ENCODE measurements around the gene STK39.
A peak's percentile ranks its signal among the peaks of the same experiment; 100 is the strongest.
"Not testable (repeated sequence)": the region's sequence is repeated elsewhere in the genome, so short reads cannot be mapped to it uniquely, and the experiment has no call there.

The STK39 gene

GRCh38 chr2:168134485-168134884 is 112.9 kb downstream of the STK39 start:
- DNase-seq = no peak

DNA sequence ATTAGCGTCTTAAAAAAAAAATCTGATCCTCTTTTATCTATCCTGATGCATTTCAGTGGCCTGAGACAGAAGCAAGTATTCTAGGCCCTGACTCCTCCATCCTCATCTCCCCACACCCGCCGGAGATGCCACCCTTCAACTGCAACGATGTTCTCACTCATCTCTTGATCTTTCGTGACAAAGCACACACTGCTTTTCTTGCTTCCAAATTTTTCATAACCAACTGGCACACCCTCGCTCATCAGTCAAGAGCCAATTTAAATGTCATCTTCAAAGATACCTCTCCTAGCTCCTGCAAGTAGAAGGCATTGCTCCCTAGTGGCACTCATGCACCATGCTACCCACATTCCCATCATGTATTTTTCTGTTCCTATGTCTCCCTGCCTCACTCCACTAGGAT is 115.0 kb downstream of the STK39 start:
- no peak for DNase-seq

DNA sequence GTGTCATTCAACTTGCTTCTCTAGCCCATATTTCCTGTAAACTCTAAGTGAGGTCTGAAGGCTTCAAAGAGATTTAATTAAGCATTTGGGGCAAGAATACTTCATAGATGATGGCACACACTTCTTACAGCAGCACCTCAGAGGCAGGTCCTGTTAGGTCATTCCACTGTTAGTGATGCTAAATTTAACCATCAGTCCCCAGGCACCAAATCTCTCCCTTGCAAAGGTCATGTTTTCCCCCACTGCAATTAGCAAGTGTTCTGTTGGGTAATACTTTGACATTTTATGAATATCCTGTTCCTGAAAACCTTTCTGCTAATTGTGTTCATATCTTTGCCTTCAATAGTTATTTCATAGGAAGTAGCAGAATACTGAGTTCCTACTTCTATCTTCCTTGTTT is 117.0 kb downstream of the STK39 start:
- DNase-seq = no peak

GRCh38 chr2:168127371-168127770 is 120.0 kb downstream of the STK39 start:
- DNase-seq = no peak

DNA sequence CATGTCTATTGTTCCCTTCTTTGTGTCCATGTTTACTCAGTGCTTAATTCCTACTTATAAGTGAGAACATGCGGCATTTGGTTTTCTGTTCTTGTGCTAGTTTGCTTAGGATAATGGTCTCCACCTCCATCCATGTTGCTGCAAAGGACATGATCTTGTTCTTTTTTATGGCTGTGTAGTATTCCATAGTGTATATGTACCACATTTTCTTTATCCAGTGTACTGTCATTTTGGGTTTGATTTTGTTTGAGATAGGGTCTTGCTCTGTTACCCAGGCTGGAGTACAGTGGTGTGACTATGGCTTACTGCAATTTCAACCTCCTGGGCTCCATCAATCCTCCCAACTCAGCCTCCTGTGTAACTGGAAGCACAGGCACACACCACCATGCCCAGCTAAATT is 125.2 kb downstream of the STK39 start:
- not testable (repeated sequence) for DNase-seq

- no peak for DNase-seq
Observed at GRCh38 chr2:168120730-168121129, 126.7 kb downstream of the STK39 start.

DNA sequence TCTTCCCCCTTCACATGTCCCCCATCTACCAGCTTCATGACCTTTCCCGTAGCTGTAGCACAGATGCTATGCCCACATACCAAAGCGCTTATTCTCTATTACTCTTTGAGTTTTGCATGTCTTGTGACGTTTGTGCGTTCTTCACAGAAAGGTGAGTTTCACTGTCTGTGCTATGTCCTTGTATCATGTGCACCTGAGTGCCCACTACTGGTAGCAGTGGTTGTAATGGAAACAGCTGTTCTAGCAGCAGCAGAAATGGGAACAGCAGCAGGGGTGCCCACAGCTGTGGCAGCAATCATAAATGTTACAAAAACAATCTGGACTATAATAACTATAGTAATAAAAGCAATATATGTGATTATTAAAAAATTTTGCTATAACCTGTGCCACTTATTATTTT is 127.1 kb downstream of the STK39 start:
- no peak for DNase-seq

GRCh38 chr2:168119515-168120141 is 127.8 kb downstream of the STK39 start:
- no peak for DNase-seq

DNA sequence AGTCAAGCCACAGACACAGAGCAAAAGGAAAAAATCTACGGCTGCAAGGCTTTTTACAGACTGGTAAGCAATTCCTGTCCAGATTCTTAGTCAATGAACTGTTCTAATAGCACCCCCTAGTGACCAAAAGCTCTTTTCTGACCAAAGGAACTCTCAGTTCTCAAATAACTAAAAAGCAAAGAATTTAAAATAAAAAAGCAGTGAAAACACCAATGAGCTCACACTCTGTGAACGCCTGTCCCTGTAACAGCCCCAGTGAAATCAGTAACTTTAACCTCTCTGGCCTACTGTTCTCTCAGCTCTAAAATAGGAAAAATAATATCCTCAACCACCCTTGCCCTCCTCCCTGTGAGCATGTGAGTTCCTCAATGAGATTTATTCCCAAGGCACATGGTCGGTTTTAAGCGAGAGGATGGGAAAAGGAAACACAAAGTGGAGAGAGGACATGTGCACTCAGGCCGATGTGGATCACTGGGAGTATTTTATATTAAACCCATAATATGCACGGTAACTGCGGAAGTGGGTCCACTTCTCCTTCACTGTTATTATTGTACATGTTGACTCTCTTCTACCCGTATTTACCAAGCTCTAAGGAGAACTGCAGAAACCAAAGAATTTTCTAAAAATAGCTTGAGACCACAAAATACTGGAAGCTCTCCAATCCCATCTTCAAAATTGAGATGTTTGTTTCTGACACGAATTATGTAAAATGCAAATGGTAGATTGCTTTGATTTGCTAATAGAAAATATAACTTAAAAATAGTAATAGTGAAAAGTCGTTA is 128.5 kb downstream of the STK39 start:
- peak; percentile 9 for DNase-seq

DNA sequence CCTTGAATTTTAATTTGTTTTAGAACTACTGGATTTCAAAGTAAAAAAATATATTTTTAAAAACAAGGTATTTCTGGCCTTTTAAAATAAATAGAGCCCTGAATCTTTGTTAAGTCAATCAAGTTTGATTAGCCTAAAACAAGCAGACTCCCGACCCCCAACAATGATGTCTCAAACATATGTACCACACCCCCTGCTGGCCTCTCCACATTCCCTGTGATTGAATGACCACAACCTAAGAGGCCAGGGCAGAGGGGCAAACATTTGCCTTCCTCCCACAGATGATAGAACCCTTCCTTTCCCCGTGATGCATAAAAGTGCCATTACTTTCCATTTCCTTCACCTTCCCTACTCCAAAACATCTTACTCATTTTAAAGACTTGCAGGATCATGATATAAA is 130.9 kb downstream of the STK39 start:
- DNase-seq = no peak

DNA sequence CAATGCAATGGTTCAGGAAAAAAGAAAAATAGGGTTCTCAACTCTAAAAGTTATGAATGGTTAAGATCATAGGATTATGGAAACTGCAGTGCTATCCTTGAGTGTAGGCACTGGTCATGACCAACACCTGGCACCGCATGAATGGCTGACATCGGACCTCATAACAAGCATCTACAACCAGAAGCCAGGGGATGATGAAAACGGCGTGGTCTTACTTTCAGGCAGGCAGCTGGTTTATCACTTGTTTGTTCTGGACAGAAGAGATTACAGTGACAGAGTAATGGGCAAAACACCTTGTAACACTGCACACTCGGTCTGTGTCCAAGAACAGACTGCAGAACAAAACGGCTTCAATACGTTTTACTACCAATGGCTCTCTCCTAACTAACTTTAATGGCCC is 132.8 kb downstream of the STK39 start:
- no peak for DNase-seq

GRCh38 chr2:168114040-168114439 is 133.4 kb downstream of the STK39 start:
- DNase-seq = no peak

DNA sequence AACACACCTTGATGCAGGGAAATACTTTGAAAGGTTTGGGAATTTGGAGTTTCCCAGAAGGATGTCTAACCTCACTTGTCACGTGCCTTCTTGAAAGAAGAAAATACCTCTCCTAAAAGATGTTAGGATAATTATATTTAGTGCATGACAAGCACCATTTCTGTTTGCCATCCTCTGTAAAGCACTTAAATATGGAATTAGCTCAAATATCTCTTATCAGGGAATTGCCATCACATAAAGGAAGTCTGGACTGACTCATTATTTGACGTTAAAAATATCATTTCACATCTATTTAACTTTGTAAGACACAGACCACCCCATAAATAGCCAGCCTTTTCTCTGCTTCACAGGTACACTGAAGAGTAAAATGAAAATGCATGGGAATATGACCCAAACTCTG is 140.1 kb downstream of the STK39 start:
- DNase-seq = no peak

- DNase-seq = no peak
Observed at GRCh38 chr2:168105127-168105683, 142.2 kb downstream of the STK39 start.

GRCh38 chr2:168097431-168097830 is 150.0 kb downstream of the STK39 start:
- no peak for DNase-seq

GRCh38 chr2:168096158-168096557 is 151.2 kb downstream of the STK39 start:
- DNase-seq = no peak

- no peak for DNase-seq
Observed at GRCh38 chr2:168091986-168092385, 155.4 kb downstream of the STK39 start.

- no peak for DNase-seq
Observed at GRCh38 chr2:168090366-168091135, 156.8 kb downstream of the STK39 start.

GRCh38 chr2:168089200-168089599 is 158.2 kb downstream of the STK39 start:
- no peak for DNase-seq

GRCh38 chr2:168087401-168087800 is 160.0 kb downstream of the STK39 start:
- no peak for DNase-seq

- no peak for DNase-seq
Observed at GRCh38 chr2:168086851-168087250, 160.5 kb downstream of the STK39 start.

- no peak for DNase-seq
Observed at GRCh38 chr2:168085801-168086361, 161.5 kb downstream of the STK39 start.

DNA sequence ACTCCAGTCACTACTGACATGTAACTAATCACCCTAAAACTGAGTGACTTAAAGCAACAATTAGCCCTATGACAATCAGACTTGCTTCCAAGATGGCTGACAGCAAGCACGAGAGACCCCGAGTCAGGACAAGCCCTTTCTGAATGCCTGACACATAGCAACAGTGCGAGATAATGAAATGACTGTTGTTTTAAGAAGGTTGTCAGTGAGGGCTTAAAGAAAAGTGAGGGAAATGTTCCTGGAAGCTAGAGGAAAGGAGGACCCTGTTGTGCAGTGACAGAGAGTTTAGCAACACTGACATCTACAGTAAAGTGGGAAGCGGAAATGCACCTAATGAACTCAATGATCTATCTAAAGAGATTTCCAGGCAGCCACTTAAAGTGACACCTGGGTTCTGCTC is 163.1 kb downstream of the STK39 start:
- no peak for DNase-seq
